Embryonic facial prominence (tissue), 1 donor: ENCODE data around the gene UHMK1.

Experiments
- DNase-seq: peaks from one replicate; pipeline ENCODE4 v3.0.0-alpha.2; 2016; ENCODE audit errors: extremely low spot score

The UHMK1 gene

DNA sequence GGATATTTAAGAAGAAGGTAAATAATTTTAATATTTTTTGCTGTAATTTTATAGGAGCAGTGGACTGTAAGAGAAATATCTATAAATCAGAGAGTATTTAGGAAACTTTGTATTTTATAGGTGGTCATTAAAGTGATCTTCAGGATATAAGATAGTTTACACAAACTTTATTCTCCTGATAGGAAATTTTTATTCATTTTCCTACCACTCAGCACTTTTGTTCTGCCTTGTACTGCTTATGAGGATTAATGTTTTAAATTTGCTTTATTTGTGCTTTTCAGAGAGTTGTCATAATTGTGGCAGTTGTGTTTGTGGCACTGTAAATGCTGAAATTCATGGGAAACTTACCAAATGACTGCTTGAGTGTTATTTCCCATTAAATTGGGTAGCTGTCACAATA is 29.7 kb downstream of the UHMK1 start:
- no peak for DNase-seq

DNA sequence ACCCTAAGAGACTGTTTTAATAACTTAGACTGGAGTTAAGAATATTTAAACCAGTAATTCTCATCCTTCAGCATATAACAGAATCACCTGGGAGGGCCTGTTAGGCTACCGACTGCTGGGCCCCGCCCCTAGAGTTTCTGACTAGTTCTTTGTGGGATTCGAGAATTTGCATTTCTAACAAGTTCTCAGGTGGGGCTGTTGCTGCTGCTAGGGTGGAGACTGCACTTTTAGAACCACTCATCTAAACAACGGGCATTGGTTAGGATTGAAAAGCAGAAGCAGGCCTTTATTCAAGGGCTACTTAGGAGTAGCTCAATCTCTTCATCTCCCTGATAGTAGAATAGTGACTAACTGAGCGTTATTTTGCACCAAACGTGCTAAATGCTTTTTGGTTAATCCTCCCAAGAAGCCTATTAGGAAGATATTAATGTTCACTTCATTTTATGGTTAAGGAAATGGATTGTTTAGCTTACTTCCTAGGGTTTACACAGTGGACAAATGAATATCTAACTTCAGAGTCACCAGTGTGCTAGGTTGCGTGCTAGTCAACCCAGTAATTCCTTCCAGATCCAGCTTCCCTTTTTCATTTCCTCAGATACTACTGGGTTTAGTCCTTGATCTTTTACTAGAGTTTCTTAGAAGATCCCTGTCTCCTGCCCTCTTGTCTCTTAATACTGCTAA is 32.8 kb downstream of the UHMK1 start:
- DNase-seq: no peak

DNA sequence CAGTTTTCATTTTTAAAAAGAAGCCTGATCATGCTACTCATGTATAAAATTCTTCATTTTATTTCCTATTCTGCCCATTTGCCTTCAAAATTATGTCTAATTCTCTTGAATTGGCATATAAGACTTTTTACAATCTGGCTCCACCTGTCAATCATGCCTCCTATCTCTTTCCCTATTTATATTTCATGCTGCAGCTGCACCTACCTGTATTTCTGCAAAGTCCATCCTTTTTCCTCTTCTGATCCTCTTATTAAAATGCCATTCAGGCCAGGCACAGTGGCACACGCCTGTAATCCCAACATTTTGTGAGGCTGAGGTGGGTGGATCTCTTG is 33.3 kb downstream of the UHMK1 start:
- DNase-seq: no peak

DNA sequence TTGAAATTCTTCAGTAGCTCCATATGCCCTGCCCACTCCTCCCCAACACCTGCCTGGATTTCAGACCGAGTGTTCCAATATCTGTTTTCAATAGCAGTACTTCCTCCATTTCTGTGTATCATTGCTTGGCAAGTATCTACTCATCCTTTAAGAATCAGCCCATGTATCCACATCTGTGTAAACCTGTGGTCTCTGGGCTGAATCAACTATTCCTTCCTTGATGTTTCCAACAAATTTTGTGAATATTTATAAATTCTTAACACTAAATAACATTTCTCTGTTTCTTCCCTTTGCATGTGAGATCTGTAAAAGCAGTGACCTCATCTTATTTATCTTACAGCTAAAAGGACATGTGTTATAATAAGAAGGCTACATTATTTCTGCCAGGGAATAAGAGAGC is 37.9 kb downstream of the UHMK1 start:
- DNase-seq: no peak

DNA sequence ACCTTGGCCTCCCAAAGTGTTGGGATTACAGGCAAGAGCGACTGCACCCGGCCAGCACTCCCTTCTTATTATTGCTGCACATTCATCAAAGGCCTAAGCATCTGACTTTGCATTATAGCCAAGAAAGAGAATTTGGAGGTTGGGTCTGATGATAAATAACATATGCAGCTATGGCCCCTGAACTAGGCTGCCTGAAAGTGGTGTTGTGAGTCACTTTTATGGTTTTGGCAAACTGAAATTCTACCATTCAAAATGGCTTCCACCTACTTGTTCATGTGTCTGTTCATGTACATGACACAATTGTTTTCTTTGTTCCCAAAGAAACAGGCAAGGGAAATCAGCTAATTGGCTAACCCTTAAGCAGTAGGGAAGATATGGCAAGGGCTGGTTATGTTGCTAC is 38.9 kb downstream of the UHMK1 start:
- no peak for DNase-seq

DNA sequence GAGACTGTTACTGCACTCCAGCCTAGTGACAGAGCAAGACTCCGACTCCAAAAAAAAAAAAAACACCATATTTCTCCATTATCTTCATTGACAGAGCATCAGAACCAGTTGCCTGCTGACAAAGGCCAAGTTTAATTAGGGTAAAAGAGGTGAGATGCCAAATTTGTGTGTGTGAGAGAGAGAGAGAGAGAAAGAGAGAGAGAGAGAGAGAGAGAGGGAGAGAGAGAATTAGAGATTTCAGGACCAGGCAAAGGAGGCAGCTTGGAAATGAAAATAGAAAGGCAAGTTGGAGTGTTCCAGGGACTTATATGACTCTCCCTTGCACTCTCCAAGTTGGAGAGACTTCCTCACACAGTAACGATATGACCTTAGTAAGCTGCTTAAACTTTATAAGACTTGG is 39.6 kb downstream of the UHMK1 start:
- no peak for DNase-seq

DNA sequence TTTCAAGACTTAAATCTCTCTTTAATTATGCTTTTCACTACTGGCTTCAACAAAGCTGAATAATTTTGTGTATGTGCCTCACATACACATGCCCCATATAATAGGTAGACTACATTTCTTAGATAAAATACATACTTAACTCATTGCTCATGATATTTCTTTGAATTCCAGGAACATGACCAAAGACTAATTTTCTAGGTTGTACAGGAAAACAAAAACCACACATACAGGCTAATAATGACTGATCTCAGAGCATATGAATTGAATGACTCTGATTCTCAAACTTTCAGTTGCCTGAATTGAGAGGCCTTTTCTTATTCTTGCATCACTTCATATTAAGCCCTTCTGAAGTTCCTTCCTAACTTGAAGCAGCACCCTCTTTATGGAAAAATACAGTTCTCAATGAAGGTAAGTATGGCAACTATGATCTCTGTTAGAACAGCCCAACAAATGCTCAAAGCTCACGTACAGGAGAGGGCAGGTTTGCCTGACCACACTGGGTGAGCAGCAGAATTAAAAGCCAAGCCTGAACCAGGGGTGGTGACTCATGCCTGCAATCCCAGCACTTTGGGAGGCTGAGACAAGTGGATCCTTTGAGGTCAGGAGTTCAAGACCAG is 41.3 kb downstream of the UHMK1 start:
- DNase-seq: no peak

DNA sequence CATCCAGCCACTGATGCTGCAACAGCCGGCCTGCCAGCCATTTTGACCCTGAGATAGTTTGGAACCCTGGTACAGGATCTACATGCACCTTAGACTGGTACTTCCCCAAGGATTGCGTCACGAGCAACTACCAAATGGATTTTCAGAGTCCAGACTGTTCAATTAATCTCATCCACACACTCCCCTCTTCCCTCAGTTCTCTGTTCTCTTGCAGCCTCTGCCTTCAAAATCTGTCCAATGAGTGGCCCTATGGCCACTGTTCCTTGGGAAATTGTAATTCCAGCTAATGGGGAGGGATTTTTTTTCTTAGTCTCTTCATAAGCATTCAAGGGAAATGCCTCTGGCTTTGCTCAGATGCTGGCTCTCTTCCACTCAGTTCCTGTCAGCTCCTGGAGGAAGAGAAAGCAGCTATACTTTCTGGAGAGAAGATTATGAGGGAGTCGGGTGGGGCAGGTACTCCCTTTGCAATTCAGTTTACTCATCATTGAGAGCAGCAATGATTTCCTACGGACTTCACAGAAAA is 44.1 kb downstream of the UHMK1 start:
- DNase-seq: no peak

DNA sequence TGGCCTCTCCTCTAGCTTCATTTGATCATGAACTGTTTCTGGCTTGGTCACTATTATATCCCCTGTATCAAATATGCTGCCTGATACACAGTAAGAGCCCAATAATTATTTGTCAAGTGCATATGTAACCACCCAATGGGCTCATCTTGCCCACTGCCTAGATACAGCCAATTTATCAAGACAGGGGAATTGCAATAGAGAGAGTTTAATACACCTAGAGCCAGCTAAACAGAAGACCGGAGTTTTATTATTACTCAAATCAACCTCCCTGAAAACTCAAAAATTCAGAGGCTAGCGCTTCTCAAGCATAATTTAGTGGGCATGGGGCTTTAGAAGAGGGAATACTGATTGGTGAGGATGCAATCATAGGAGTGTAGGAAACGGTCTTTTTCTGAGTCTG is 45.6 kb downstream of the UHMK1 start:
- no peak for DNase-seq

DNA sequence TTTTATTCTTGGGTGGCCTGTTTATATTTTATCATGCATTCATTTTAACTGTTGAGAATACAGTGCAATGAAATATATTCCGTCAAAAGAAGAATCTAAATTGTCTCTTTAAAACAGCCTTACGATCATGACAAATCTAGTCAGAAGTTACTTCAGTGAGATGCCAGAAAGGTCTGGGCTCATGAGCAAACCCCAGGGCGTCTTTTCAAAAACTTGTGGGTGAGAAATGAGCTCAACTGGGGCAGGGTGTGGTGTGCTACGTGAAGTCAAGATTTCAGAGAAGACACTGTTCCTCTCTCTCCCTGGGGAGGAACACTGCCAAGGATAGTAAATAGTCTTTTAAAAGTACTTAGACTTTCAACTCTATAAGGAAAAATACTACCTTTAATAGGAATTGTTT is 50.6 kb downstream of the UHMK1 start:
- no peak for DNase-seq

DNA sequence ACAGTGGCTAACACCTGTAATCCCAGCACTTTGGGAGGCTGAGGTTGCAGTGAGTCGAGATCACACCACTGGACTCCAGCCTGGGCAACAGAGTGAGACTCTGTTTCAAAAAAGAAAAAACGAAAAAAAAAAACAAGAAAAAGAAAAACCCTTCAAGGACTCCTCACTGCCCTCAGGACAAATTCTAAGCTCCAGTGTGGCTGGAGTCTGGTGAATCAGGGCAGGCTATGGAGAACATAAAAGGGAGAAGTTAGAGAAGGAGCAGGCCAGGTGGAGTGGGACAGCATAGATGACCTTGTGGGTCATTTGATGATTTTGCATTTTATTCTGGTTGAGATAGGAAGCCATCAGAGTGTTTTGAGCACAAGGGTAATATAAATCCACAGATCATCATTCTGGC is 51.4 kb downstream of the UHMK1 start:
- DNase-seq: no peak

DNA sequence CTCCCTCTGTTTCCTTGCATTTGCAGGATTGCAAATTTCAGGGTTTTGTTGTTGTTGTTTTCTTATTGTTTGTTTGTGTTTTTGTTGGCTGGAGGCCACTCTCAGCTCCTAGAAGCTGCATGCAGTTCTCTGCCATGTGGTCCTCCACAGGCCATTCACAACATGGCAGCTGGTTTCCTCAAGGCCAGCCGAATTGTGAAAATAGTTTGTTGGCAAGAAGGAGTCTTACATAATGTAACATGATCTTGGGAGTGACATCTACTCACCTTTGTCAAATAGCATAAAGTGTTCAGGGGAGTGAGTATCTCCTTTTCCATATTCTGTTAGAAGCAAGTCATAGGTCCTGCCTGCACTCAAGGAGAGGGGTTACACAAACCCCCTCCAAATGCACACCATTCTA is 53.3 kb downstream of the UHMK1 start:
- no peak for DNase-seq

DNA sequence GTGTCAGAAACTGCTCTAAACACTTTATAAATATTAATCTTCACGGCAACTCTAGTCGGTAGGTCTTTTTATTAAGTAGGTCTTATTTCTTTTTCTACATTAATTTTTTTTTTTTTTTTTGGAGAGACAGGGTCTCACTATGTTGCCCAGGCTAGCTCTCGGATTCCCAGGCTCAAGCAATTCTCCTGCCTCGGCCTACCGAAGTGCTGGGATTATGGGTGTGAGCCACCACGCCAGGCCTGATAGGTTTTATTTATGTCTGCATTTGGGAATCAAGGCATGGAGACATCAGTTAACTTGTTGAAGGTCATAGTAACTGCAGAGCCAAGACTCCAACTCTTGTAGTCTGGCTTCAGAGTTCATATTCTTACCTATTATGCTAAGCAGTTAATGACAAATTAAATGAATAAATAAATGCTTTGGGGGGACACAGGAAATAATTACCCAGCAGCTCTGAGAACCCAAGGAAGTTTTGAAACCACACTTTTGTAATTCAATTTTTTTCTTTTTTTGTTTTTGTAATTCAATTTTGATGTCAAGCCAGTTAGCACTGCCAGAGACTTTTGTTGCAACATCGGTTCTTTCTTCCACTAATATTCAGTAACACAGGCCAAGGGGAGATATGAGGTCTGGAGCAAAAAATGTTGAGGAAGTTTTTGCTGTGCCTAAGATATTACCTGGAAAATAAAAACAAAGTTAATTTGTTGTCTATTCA is 54.5 kb downstream of the UHMK1 start:
- DNase-seq: no peak

DNA sequence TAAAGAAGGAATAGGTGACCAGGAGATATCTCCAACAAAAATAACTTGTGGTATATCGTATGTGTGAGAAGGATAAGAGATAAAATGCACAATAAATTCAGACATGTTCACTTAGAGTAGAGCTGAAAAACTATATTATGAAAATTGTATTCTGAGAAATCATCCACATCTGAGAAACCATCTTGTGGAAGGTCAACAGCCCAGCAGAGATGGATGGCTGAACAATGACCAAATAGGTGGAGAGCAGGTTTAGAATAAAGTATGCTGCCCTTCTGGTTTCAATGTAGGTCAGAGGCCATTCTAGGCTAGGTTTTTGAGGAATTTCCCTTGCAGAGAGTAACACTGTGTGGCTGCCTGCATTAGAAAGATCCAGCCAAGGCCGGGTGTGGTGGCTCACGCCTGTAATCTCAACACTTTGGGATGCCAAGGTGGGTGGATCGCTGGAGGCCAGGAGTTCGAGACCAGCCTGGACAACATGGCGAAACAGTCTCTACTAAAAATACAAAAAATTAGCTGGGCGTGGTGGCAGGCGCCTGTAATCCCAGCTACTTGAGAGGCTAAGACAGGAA is 55.1 kb downstream of the UHMK1 start:
- DNase-seq: no peak

DNA sequence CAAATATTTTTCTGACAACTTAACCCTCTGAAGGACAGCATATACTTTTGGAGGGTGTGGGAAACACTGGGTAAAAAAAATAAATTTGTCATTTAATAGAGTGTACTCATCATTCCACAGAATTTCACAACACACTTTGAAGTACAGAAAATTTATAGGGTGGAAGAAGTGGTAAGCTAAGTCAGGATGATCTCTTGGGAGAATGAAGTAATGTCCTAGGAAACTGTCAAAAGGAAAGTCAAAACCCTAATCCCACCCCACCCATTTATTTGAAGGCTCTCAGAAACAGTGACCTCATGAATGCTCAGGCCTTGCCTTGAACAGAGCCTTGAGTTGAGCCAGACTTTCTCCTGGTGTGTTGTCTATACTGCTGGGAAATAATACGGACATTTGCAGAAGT is 56.6 kb downstream of the UHMK1 start:
- no peak for DNase-seq

DNA sequence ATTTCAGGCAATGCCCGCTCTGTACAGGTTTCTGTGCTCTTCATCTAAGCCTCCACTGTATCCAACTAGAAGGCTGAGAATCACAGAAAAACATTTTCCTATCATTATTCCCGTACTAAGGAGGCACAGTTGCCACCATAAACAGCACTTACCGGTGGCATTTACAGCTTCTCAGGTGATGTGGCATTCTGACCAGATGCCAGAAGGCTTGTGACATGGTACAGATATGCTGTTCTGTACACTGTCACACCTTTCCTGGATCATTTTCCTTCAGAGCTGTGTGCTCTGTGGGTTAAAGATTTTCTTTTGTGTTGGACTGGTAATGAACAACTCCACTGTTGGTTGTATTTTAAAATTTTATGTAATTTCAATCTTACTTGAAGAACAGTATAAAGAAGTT is 59.9 kb downstream of the UHMK1 start:
- no peak for DNase-seq

DNA sequence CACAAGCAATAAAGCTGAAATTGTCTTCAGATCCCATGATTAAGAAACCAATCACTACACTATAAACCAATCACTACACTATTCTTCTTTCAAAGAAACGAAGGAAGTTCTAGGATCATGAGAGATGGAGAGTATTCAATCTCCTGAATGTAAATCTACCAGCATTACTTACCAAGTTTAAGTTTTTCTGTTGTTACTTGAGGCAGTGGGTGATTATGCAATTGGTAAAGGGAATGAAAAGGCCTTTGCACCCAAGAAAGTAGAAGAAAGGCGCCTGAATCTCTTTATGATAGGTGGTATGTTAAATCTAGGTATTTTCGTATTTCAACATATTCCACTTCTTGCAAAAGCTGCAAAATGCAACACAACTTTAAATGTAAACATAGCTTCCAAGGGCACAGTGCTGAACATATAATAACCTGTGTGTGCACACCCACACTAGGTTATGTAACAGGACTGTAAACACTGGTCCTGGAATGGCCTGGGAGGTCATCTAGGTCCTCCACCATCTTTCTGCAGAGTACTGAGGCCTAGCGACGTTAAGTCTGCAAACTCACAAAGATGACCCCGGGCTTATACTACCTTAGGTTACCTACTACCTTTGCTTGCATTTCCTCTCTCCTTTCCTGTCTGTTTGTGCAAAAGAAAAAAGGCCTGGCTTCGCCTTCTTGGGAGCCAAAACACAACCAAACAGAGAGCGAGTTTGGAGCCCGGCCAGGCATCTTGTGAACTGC is 62.9 kb downstream of the UHMK1 start:
- DNase-seq: no peak

DNA sequence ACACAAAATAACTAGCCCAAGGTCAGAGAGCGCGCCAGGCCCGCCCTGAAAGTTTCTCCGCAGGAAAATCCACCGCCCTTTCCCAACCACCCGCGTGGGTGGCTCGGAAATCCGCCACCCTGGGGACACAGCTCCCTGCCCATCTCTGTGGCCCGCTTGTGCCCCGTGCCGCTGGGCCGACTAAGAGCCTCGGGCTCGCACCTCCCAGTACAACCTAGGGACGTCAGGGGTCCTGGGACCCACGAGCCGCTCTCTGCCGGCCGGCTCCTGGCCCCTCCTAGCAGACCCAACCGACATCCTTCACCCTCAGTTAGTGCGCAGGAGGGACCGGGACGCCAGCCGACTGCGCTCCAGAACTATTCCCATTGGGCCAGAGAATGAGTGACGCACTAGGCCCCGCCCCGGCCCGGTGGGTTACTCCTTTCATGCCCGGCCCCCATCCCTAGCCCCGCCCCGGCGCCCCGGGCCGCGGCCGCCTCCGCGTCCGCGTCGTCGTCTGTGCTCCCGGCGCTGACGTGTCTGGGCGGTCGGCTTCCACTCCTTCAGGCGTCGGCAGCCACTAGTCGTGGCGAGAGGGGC is 63.5 kb downstream of the UHMK1 start:
- peak; percentile 94 for DNase-seq

DNA sequence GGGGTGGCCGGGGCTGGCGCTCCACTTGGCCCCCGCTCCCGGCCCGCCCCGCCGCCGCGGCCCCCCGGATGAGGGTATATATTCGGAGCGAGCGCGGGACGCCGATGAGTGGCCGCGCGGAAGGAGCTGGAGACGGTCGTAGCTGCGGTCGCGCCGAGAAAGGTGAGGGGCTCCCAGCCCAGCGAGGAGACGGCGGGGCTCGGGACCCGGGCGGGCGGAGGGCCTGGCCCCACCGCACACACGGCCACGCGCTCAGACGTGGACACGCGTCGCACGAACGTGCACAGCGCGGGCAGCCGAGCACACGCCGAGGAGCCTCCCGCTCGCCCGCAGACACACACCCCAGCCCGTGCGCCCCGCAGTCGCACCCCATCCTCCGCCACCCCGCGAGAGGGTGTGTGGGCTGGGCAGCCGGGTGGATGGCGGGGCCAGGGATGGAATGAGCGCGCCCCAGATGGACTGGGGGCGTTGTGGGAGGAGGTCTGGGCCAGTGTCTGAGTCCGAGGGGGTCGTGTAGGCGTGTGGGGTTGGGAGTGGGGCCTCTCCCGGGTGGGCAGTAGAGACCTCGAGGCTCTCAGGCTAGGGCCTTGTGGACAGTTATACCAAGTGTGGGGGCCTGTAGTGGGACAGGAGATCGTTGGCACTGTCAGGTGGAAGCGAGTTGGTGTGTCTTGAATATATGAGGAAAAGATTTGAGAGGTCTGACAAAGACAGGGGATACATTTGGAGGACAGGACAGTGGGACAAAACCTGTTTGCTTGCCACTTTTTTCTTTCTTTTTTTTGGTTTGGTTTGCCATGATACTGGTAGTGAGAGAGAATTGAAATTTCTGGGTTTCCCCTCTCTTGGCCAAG is 64.2 kb downstream of the UHMK1 start, which contains the start of gene UAP1:
UAP1 (plus strand) TSS at position 107 of the 854 bp plus-strand sequence. CDS start 4,347 bp downstream, outside the sequence.
- DNase-seq: no peak

DNA sequence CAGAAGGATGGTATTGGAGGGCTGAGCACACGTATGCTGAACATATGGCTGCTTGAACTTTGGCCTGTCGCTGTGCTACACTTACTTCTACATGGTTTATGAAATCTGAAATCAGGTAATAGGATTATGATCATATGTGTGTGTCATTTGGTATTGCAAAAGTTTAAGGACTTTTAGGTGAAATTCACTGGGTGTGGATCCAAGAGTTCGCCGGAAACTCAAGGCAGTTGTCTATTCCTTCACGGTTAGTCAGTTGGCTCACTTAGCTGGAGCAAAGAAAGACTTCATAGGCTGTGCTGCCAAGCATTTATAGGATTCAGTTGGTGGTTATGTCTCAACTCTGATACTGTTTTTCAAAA is 64.8 kb downstream of the UHMK1 start:
- no peak for DNase-seq

DNA sequence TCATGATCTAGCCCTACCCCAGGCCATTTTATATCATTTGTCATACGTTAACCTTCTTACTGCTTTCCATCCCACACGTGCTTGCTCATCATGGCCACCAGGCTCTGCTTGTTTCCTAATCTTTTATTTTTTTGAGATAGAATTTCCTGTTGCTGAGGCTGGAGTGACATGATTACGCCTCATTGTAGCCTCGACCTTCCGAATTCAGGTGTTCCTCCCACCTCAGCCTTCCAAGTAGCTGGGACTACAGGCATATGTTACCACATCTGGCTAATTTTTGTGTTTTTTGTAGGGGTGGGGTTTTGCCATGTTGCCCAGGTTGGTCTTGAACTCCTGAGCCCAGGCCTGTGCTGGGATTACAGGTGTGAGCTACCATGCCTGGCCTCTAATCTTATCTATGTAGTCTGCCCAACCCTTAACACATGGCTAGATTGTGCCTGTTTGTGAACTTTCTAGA is 67.2 kb downstream of the UHMK1 start:
- DNase-seq: no peak
